Endodermal cell (in vitro differentiated cells): ENCODE measurements around the gene ARIH2. TPM values are rescaled to one million over a fixed set of nuclear protein-coding genes. Genes with fewer than 3 reads are reported as not detected.

ENCODE experiments used
- DNase-seq: peaks from one replicate; pipeline ENCODE4 v3.0.0-alpha.2; 2017
- H3K27ac ChIP-seq: 2 replicates; pipeline ENCODE4 v1.5.1; 2013; ENCODE audit warnings: mild to moderate bottlenecking, low read depth, low read length, moderate library complexity
- H3K27me3 ChIP-seq: 2 replicates; pipeline ENCODE4 v1.6.1; 2013; ENCODE audit warnings: mild to moderate bottlenecking, low read length, moderate library complexity; ENCODE audit not compliant: insufficient read depth, control insufficient read depth, poor library complexity, severe bottlenecking
- H3K36me3 ChIP-seq: 2 replicates; pipeline ENCODE4 v1.7.0; 2013; ENCODE audit warnings: mild to moderate bottlenecking, low read length, moderate library complexity; ENCODE audit not compliant: control insufficient read depth, insufficient read depth
- H3K4me1 ChIP-seq: one replicate; pipeline ENCODE4 v1.7.0; 2013; ENCODE audit warnings: low read length; ENCODE audit not compliant: control insufficient read depth, insufficient read depth
- H3K4me3 ChIP-seq: 2 replicates; pipeline ENCODE4 v1.5.1; 2013; ENCODE audit warnings: mild to moderate bottlenecking, low read length, moderate library complexity
- H3K9ac ChIP-seq: 2 replicates; pipeline ENCODE4 v1.6.1; 2013; ENCODE audit warnings: mild to moderate bottlenecking, low read length, moderate library complexity; ENCODE audit not compliant: poor library complexity, severe bottlenecking; ENCODE audit errors: extremely low read depth
- H3K9me3 ChIP-seq: 2 replicates; pipeline ENCODE4 v1.6.1; 2013; ENCODE audit warnings: mild to moderate bottlenecking, low read length, moderate library complexity; ENCODE audit not compliant: control insufficient read depth
- H3K27ac Mint-ChIP-seq: 2 replicates; pipeline ENCODE4 v1.8.0; 2020; ENCODE audit warnings: mixed read lengths
- H3K27me3 Mint-ChIP-seq: 2 replicates; pipeline ENCODE4 v1.8.0; 2021; ENCODE audit warnings: mild to moderate bottlenecking, mixed read lengths; ENCODE audit not compliant: insufficient read depth
- H3K36me3 Mint-ChIP-seq: 2 replicates; pipeline ENCODE4 v1.8.0; 2020; ENCODE audit warnings: low read depth, mixed read lengths
- H3K4me1 Mint-ChIP-seq: 2 replicates; pipeline ENCODE4 v1.8.0; 2020; ENCODE audit warnings: mixed read lengths
- H3K4me3 Mint-ChIP-seq: 2 replicates; pipeline ENCODE4 v1.8.0; 2020; ENCODE audit warnings: mild to moderate bottlenecking, moderate library complexity, mixed read lengths
- H3K9me3 Mint-ChIP-seq: 2 replicates; pipeline ENCODE4 v1.8.0; 2020; ENCODE audit warnings: mild to moderate bottlenecking, mixed read lengths
- WGBS, 2 experiments: methylation state at CpG; one replicate each; pipeline versions ENCODE4 v1.1.5 to v1.1.7; 2013; ENCODE audit warnings: missing lambda C conversion rate in 2 of 2, mixed read lengths in 1 of 2; ENCODE audit not compliant: insufficient coverage in 1 of 2, insufficient read length in 1 of 2; 5-methylcytosine and 5-hydroxymethylcytosine counted together
- total RNA-seq, 2 donors: library from RNA; stranded (reverse); fragmentation: NEBNext Ultra II Directional in 1 of 2; extraction: Animal tissue kit (Norgen Biotek cat#: 25700) in 1 of 2; gene quantifications; 2 replicates in 1 of 2; 3 replicates in 1 of 2; pipeline ENCODE4 v1.2.1, GENCODE V29; 2021
- TF ChIP-seq, protein P1 (sequence below): fragments of 200-600 bp; sonication (generic); conservative IDR thresholded peaks from 2 replicates; pipeline ENCODE4 v1.5.0; 2021; ENCODE audit warnings: antibody characterized with exemption, mild to moderate bottlenecking

ARIH2 gene
- total RNA-seq, 2 donors from 2014 or later: 86.6 to 113 TPM

DNA sequence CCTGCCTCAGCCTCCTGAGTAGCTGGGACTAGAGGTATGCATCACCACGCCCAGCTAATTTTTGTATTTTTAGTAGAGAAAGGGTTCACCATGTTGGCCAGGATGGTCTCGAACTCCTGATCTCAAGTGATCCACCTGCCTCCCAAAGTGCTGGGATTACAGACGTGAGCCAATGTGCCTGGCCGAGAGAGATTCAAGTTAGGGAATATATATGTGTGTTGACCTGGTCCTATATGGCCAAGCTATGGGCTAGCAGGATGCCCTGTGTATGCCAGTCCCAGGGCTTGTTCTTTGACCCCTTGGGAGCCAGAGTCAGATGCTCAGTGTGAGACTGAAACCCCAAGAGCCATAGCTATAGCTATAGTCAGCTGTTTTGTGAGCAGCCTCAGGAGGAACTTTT, 105.1 kb downstream of the ARIH2 start:
- Histone ChIP-seq H3K9me3 (no peaks in the 10 kb centered on the region), H3K4me1 (peaks cover 6% of the 10 kb centered on the region), H3K27me3 (no peaks in the 10 kb centered on the region), H3K9ac (no peak overlapping the region), H3K36me3 (peaks cover 53% of the 10 kb centered on the region), H3K27ac (no peak overlapping the region), H3K4me3 (no peak overlapping the region)
- WGBS, 2 experiments: 89 to 100% methylated on average over 2 to 4 of the region's 4 CpGs
- Mint-ChIP-seq H3K27ac (no peak overlapping the region), H3K9me3 (no peaks in the 10 kb centered on the region), H3K36me3 (peaks cover 51% of the 10 kb centered on the region), H3K27me3 (no peaks in the 10 kb centered on the region), H3K4me3 (peak overlapping the region; percentile 89), H3K4me1 (peaks cover 18% of the 10 kb centered on the region)
- TF ChIP-seq, protein P1, sequence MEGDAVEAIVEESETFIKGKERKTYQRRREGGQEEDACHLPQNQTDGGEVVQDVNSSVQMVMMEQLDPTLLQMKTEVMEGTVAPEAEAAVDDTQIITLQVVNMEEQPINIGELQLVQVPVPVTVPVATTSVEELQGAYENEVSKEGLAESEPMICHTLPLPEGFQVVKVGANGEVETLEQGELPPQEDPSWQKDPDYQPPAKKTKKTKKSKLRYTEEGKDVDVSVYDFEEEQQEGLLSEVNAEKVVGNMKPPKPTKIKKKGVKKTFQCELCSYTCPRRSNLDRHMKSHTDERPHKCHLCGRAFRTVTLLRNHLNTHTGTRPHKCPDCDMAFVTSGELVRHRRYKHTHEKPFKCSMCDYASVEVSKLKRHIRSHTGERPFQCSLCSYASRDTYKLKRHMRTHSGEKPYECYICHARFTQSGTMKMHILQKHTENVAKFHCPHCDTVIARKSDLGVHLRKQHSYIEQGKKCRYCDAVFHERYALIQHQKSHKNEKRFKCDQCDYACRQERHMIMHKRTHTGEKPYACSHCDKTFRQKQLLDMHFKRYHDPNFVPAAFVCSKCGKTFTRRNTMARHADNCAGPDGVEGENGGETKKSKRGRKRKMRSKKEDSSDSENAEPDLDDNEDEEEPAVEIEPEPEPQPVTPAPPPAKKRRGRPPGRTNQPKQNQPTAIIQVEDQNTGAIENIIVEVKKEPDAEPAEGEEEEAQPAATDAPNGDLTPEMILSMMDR: no peak
- no peak for DNase-seq

DNA sequence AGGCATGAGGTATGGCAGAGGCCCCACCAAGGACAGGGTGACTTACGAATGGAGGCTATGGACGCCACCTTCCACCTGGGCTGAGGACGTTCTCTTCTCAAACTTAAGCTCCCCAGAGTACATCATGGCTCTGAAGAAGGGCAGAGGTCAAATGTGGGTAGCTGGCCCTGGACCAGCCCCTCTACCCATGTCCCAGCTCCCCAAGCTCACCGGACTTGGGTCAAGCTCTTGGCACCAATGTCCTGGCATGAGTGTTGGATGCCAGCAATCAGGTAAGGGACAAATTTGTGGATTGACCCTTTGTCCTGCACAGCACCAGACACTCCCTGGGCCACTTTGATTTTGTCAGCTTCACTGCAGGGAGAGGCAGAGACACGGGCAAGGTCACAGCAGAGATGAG, 105.8 kb downstream of the ARIH2 start:
- Mint-ChIP-seq H3K9me3 (no peaks in the 10 kb centered on the region), H3K36me3 (peaks cover 51% of the 10 kb centered on the region), H3K27me3 (no peaks in the 10 kb centered on the region), H3K4me1 (peaks cover 19% of the 10 kb centered on the region), H3K27ac (no peak overlapping the region), H3K4me3 (no peak overlapping the region)
- WGBS, 2 experiments: 93 to 97% methylated on average over 3 to 5 of the region's 5 CpGs
- no peaks in the 10 kb centered on the region for H3K27me3 ChIP-seq
- peaks cover 6% of the 10 kb centered on the region for H3K4me1 ChIP-seq
- H3K9me3 ChIP-seq: no peaks in the 10 kb centered on the region
- no peak overlapping the region for H3K4me3 ChIP-seq
- DNase-seq: no peak
- TF ChIP-seq, protein P1: no peak
- no peak overlapping the region for H3K9ac ChIP-seq
- H3K27ac ChIP-seq: no peak overlapping the region
- peaks cover 54% of the 10 kb centered on the region for H3K36me3 ChIP-seq

DNA sequence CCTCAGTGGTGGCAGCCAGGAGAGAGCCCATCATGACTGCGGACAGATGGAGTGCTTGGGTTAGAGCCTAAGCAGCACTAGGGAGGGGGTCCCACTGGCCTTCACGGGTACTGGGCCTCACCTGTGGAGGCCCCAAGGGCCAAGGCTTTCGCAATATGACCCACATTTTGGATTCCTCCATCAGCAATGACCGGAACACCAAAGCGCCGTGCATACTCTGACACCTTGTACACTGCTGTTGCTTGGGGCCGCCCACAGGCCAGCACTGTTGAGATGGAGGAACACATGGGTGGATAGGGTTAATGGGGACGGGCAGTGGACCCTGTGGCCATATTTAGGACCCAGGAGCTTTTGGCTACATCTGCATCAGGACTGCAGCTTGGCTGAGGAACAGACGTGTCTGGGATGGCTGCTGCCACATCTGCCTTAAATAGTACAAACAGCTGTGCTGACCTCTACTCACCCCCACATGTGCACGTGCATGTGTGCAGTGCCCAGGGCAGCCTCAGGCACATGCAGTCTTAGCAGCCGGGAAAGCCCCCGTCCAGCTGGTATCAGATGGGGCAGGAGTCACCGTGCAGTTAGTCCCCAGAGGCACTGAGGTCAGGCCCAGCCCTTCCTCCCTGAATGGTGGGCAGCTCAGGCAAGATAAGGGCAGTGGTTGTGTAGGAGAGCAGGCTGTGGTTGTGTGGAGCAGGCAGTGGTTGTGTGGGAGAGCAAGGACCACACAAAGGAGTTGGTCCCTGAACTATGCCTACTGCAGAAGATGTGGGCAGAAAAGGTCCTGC, 106.6 kb downstream of the ARIH2 start:
- H3K36me3 ChIP-seq: peaks cover 61% of the 10 kb centered on the region
- H3K27me3 Mint-ChIP-seq: no peaks in the 10 kb centered on the region
- TF ChIP-seq, protein P1: no peak
- peaks cover 6% of the 10 kb centered on the region for H3K4me1 ChIP-seq
- no peak overlapping the region for H3K27ac ChIP-seq
- no peaks in the 10 kb centered on the region for H3K9me3 ChIP-seq
- peaks cover 20% of the 10 kb centered on the region for H3K4me1 Mint-ChIP-seq
- no peak overlapping the region for H3K4me3 ChIP-seq
- no peak overlapping the region for H3K27ac Mint-ChIP-seq
- WGBS, 2 experiments: 96 to 97% methylated on average over 11 to 13 of the region's 13 CpGs
- H3K4me3 Mint-ChIP-seq: no peak overlapping the region
- no peak for DNase-seq
- H3K27me3 ChIP-seq: no peaks in the 10 kb centered on the region
- no peak overlapping the region for H3K9ac ChIP-seq
- H3K36me3 Mint-ChIP-seq: peaks cover 54% of the 10 kb centered on the region
- H3K9me3 Mint-ChIP-seq: no peaks in the 10 kb centered on the region
